ENCODE results near the gene EAF1.
"Not testable (repeated sequence)": the region's sequence is repeated elsewhere in the genome, so short reads cannot be mapped to it uniquely, and the experiment has no call there.

Gene EAF1

GRCh38 chr3:15478640-15478979, 51.2 kb downstream of the EAF1 start:
- Histone ChIP-seq H3K4me1 (ENCODE audit: control insufficient read depth, insufficient read depth, low read length) (no peaks in the 10 kb centered on the region), H3K27me3 (ENCODE audit: control insufficient read depth, insufficient read depth, low read length) (no peaks in the 10 kb centered on the region), H3K9me3 (ENCODE audit: control insufficient read depth, insufficient read depth, low read length) (no peaks in the 10 kb centered on the region), H3K36me3 (ENCODE audit: control insufficient read depth, insufficient read depth, low read length) (no peaks in the 10 kb centered on the region), H3K4me3 (ENCODE audit: low read length) (no peak overlapping the region), H3K27ac (ENCODE audit: low read length) (no peak overlapping the region)
- DNase-seq (ENCODE audit: low read depth, low spot score): no peak
- WGBS (ENCODE audit: insufficient coverage, insufficient read length): no CpG with 5 or more reads among the region's 5 CpGs

GRCh38 chr3:15479400-15480224, 52.2 kb downstream of the EAF1 start:
- Histone ChIP-seq H3K36me3 (ENCODE audit: control insufficient read depth, insufficient read depth, low read length) (no peaks in the 10 kb centered on the region), H3K27ac (ENCODE audit: low read length) (no peak overlapping the region), H3K4me3 (ENCODE audit: low read length) (no peak overlapping the region), H3K9me3 (ENCODE audit: control insufficient read depth, insufficient read depth, low read length) (no peaks in the 10 kb centered on the region), H3K4me1 (ENCODE audit: control insufficient read depth, insufficient read depth, low read length) (no peaks in the 10 kb centered on the region), H3K27me3 (ENCODE audit: control insufficient read depth, insufficient read depth, low read length) (no peaks in the 10 kb centered on the region)
- no peak for DNase-seq (ENCODE audit: low read depth, low spot score)

- H3K4me3 ChIP-seq (ENCODE audit: low read length); H3K4me1 ChIP-seq (ENCODE audit: control insufficient read depth, insufficient read depth, low read length); H3K9me3 ChIP-seq (ENCODE audit: control insufficient read depth, insufficient read depth, low read length); DNase-seq (ENCODE audit: low read depth, low spot score); H3K27me3 ChIP-seq (ENCODE audit: control insufficient read depth, insufficient read depth, low read length); H3K27ac ChIP-seq (ENCODE audit: low read length); H3K36me3 ChIP-seq (ENCODE audit: control insufficient read depth, insufficient read depth, low read length): not testable (repeated sequence)
- WGBS (ENCODE audit: insufficient coverage, insufficient read length): no CpG with 5 or more reads among the region's 6 CpGs
Observed at GRCh38 chr3:15484551-15484950, 57.2 kb downstream of the EAF1 start.

- no peaks in the 10 kb centered on the region for H3K9me3 ChIP-seq (ENCODE audit: control insufficient read depth, insufficient read depth, low read length)
- DNase-seq (ENCODE audit: low read depth, low spot score): no peak
- no peaks in the 10 kb centered on the region for H3K27me3 ChIP-seq (ENCODE audit: control insufficient read depth, insufficient read depth, low read length)
- H3K27ac ChIP-seq (ENCODE audit: low read length): no peak overlapping the region
- H3K36me3 ChIP-seq (ENCODE audit: control insufficient read depth, insufficient read depth, low read length): no peaks in the 10 kb centered on the region
- H3K4me1 ChIP-seq (ENCODE audit: control insufficient read depth, insufficient read depth, low read length): no peaks in the 10 kb centered on the region
- no CpG with 5 or more reads among the region's 2 CpGs for WGBS (ENCODE audit: insufficient coverage, insufficient read length)
- no peak overlapping the region for H3K4me3 ChIP-seq (ENCODE audit: low read length)
Observed at GRCh38 chr3:15486020-15486419, 58.6 kb downstream of the EAF1 start.

GRCh38 chr3:15486979-15487378, 59.6 kb downstream of the EAF1 start:
- Histone ChIP-seq H3K36me3 (ENCODE audit: control insufficient read depth, insufficient read depth, low read length) (no peaks in the 10 kb centered on the region), H3K27ac (ENCODE audit: low read length) (no peak overlapping the region), H3K27me3 (ENCODE audit: control insufficient read depth, insufficient read depth, low read length) (no peaks in the 10 kb centered on the region), H3K9me3 (ENCODE audit: control insufficient read depth, insufficient read depth, low read length) (no peaks in the 10 kb centered on the region), H3K4me1 (ENCODE audit: control insufficient read depth, insufficient read depth, low read length) (no peaks in the 10 kb centered on the region), H3K4me3 (ENCODE audit: low read length) (no peak overlapping the region)
- WGBS (ENCODE audit: insufficient coverage, insufficient read length): no CpG with 5 or more reads among the region's 4 CpGs
- no peak for DNase-seq (ENCODE audit: low read depth, low spot score)

GRCh38 chr3:15488002-15488401, 60.6 kb downstream of the EAF1 start:
- Histone ChIP-seq H3K27me3 (ENCODE audit: control insufficient read depth, insufficient read depth, low read length) (no peaks in the 10 kb centered on the region), H3K4me3 (ENCODE audit: low read length) (no peak overlapping the region), H3K4me1 (ENCODE audit: control insufficient read depth, insufficient read depth, low read length) (no peaks in the 10 kb centered on the region), H3K9me3 (ENCODE audit: control insufficient read depth, insufficient read depth, low read length) (no peaks in the 10 kb centered on the region), H3K27ac (ENCODE audit: low read length) (no peak overlapping the region), H3K36me3 (ENCODE audit: control insufficient read depth, insufficient read depth, low read length) (no peaks in the 10 kb centered on the region)
- no peak for DNase-seq (ENCODE audit: low read depth, low spot score)
- WGBS (ENCODE audit: insufficient coverage, insufficient read length): no CpG with 5 or more reads among the region's 9 CpGs

GRCh38 chr3:15490158-15490557, 62.8 kb downstream of the EAF1 start:
- Histone ChIP-seq H3K27me3 (ENCODE audit: control insufficient read depth, insufficient read depth, low read length) (no peaks in the 10 kb centered on the region), H3K4me3 (ENCODE audit: low read length) (no peak overlapping the region), H3K36me3 (ENCODE audit: control insufficient read depth, insufficient read depth, low read length) (no peaks in the 10 kb centered on the region), H3K9me3 (ENCODE audit: control insufficient read depth, insufficient read depth, low read length) (no peaks in the 10 kb centered on the region), H3K27ac (ENCODE audit: low read length) (no peak overlapping the region), H3K4me1 (ENCODE audit: control insufficient read depth, insufficient read depth, low read length) (no peaks in the 10 kb centered on the region)
- WGBS (ENCODE audit: insufficient coverage, insufficient read length): no CpG with 5 or more reads among the region's 2 CpGs
- no peak for DNase-seq (ENCODE audit: low read depth, low spot score)

- Histone ChIP-seq H3K4me1 (ENCODE audit: control insufficient read depth, insufficient read depth, low read length) (0 out of 2 replicates have a peak, but pooled peaks cover 2% of the 10 kb centered on the region), H3K36me3 (ENCODE audit: control insufficient read depth, insufficient read depth, low read length) (no peaks in the 10 kb centered on the region), H3K4me3 (ENCODE audit: low read length) (no peak overlapping the region), H3K9me3 (ENCODE audit: control insufficient read depth, insufficient read depth, low read length) (no peaks in the 10 kb centered on the region), H3K27me3 (ENCODE audit: control insufficient read depth, insufficient read depth, low read length) (no peaks in the 10 kb centered on the region), H3K27ac (ENCODE audit: low read length) (no peak overlapping the region)
- DNase-seq (ENCODE audit: low read depth, low spot score): no peak
- WGBS (ENCODE audit: insufficient coverage, insufficient read length): no CpG with 5 or more reads among the region's 8 CpGs
Observed at GRCh38 chr3:15491143-15491542, 63.7 kb downstream of the EAF1 start.

All from iPS DF 6.9 (cell line).